Effector memory CD4-positive, alpha-beta T cell (primary cell): ENCODE measurements around the gene RNF213.
"Not testable (repeated sequence)": the region's sequence is repeated elsewhere in the genome, so short reads cannot be mapped to it uniquely, and the experiment has no call there.

Experiments
- DNase-seq, 3 donors: peaks; one replicate each; pipeline ENCODE4 v3.0.0-alpha.2; 2020
- H3K27ac ChIP-seq: 2 replicates; pipeline ENCODE4 v1.7.0; 2013; ENCODE audit warnings: mild to moderate bottlenecking, low read length, moderate library complexity; ENCODE audit not compliant: insufficient read depth, poor library complexity, severe bottlenecking
- H3K27me3 ChIP-seq: replicated peaks from 2 replicates; pipeline ENCODE4 v1.7.0; 2013; ENCODE audit warnings: mild to moderate bottlenecking, low read length; ENCODE audit not compliant: insufficient read depth, control insufficient read depth, poor library complexity, severe bottlenecking
- H3K36me3 ChIP-seq: 2 replicates; pipeline ENCODE4 v1.7.0; 2013; ENCODE audit warnings: mild to moderate bottlenecking, low read length, moderate library complexity; ENCODE audit not compliant: control insufficient read depth, insufficient read depth
- H3K4me1 ChIP-seq: 2 replicates; pipeline ENCODE4 v1.7.0; 2013; ENCODE audit warnings: low read length, mild to moderate bottlenecking; ENCODE audit not compliant: control insufficient read depth, insufficient read depth, poor library complexity, severe bottlenecking
- H3K4me3 ChIP-seq: 2 replicates; pipeline ENCODE4 v1.7.0; 2013; ENCODE audit warnings: low read length, low read depth, mild to moderate bottlenecking; ENCODE audit not compliant: insufficient read depth, poor library complexity, severe bottlenecking
- H3K9me3 ChIP-seq: 2 replicates; pipeline ENCODE4 v1.7.0; 2013; ENCODE audit warnings: mild to moderate bottlenecking, low read length, moderate library complexity; ENCODE audit not compliant: control insufficient read depth

The RNF213 gene

DNA sequence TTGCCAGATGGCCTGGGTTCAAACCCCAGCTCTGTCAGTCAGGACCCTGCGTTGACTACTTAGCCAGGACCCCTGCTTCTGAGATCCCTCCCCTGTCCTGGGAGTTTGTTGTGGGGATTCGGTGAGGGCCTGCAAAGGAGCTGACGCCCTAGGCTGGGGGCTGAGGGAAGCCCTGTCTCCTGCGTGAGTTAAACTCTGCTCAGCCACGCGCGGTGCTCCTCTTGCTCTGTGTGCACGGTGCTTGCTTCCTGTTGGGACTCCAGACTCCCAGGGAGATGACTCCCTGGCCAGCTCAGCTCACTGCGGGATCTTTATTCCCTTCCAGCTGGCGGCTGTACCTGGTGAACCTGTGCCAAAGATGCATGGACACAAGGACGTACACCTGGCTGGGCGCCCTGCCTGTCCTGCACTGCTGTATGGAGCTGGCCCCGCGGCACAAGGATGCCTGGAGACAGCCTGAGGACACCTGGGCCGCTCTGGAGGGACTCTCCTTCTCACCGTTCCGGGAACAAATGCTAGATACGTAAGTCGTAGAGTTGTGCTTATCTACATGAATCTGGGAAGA lies 37.4 kb downstream of the RNF213 start:
- Histone ChIP-seq H3K27ac (no peak overlapping the region), H3K36me3 (peaks cover 89% of the 10 kb centered on the region), H3K27me3 (no peaks in the 10 kb centered on the region), H3K4me3 (no peak overlapping the region), H3K9me3 (no peaks in the 10 kb centered on the region), H3K4me1 (no peaks in the 10 kb centered on the region)
- no peak for DNase-seq

GRCh38 chr17:80299350-80300100 lies 38.9 kb downstream of the RNF213 start:
- DNase-seq, H3K27ac ChIP-seq: not testable (repeated sequence)
- H3K36me3 ChIP-seq = peaks cover 90% of the 10 kb centered on the region

GRCh38 chr17:80300756-80301155 lies 40.1 kb downstream of the RNF213 start:
- not testable (repeated sequence) for H3K27me3 ChIP-seq, H3K4me3 ChIP-seq, H3K4me1 ChIP-seq, H3K9me3 ChIP-seq, DNase-seq, H3K27ac ChIP-seq
- H3K36me3 ChIP-seq = peaks cover 87% of the 10 kb centered on the region

More at GRCh38 chr17:80299350-80300100, 38.9 kb downstream of the RNF213 start:
- not testable (repeated sequence) for H3K9me3 ChIP-seq, H3K4me1 ChIP-seq, H3K4me3 ChIP-seq, H3K27me3 ChIP-seq

DNA sequence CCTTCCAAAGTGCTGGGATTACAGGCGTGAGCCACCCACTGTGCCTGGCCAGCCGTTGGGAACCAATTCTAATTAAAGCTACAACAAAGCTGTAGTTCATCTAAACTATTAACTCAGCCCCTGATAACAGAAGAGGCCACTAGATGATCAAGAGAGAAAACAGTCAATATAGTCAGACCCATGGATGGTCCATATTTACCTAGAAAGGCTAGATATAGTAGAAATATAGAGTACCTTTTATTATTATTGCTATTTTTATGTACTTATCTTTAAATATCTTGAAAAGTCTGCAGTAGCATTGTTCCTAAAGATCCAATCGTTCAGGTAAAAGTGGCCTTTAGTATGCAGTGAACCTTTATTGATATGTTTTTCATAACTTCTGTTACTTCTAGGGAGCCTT lies 43.2 kb downstream of the RNF213 start:
- Histone ChIP-seq H3K4me3 (no peak overlapping the region), H3K36me3 (peaks cover 89% of the 10 kb centered on the region), H3K27ac (no peak overlapping the region), H3K27me3 (no peaks in the 10 kb centered on the region), H3K9me3 (no peaks in the 10 kb centered on the region), H3K4me1 (no peaks in the 10 kb centered on the region)
- no peak for DNase-seq

GRCh38 chr17:80307994-80308691 lies 47.5 kb downstream of the RNF213 start:
- Histone ChIP-seq H3K9me3 (no peaks in the 10 kb centered on the region), H3K4me1 (no peaks in the 10 kb centered on the region), H3K4me3 (no peak overlapping the region), H3K36me3 (peaks cover 87% of the 10 kb centered on the region), H3K27ac (no peak overlapping the region), H3K27me3 (no peaks in the 10 kb centered on the region)
- no peak for DNase-seq

DNA sequence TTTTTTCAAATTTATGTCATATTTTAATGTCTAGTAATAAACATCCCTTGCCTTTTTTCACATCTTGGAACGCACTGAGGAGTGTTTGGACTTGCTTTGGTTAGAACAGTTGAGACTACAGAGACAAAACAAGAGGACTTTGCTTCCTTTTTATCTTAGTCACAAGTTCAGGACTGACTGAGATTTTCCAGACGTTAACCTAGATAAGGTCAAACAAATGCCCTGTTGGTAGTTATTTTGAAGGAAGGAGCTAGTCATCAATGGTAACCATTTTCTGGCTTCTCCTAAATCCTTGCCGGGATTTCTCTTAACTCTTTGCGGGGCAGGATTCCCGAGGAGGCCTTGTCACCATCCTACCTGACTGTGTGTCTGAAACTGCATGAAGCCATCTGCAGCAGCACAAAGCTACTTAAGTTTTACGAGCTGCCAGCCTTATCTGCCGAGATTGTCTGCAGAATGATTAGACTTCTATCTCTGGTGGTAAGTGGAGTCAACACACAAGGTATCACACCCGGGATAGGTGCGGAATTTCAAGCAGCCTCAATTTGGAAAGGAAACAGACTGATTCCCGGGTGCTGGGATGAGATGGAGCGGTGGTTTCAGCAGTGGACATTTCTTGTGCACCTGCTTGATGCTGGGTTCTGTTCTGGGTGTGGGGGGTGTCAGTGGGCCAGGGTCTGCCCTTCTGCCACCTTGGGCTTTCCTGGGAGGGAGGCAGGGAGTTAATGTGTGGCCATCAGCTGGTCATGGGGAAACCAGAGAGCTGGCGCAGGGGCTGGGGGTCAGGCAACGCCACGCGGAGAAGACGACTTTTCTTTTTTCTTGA lies 48.3 kb downstream of the RNF213 start:
- DNase-seq = no peak
- H3K27me3 ChIP-seq = no peaks in the 10 kb centered on the region
- no peak overlapping the region for H3K4me3 ChIP-seq
- H3K27ac ChIP-seq = no peak overlapping the region
- H3K36me3 ChIP-seq = peaks cover 85% of the 10 kb centered on the region
- no peaks in the 10 kb centered on the region for H3K4me1 ChIP-seq
- no peaks in the 10 kb centered on the region for H3K9me3 ChIP-seq

DNA sequence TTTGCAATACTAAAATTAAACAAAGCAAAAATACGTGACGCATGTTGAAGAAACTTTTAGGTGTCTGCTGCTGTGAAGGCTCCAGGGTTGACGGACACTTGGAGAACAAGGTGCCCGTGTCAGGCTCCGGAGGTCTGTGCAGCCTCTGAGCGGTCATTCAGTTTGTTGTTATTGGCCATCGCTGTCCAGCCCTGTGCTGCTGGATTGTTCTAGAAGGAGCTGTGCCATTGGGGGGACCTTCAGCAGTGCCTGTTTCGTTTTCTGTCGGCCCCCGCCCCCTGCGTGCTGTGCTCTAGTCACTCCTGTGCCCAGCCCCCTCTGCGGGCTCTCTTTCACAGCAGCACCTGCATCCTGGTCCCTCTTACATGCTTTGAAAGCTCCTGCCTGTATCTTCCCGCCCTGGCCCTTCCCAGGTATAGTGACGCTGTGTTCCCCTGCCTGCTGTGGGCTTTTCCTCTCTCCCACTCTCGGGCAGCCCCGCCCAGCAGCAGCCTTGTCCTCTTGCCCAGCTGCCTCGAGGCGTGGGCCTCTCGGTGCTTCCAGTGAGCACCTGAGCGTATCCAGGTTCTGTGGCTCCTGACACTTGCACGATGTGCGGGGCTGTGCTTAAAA lies 50.7 kb downstream of the RNF213 start:
- DNase-seq = no peak
- Histone ChIP-seq H3K4me3 (no peak overlapping the region), H3K36me3 (peaks cover 74% of the 10 kb centered on the region), H3K9me3 (no peaks in the 10 kb centered on the region), H3K27me3 (no peaks in the 10 kb centered on the region), H3K4me1 (no peaks in the 10 kb centered on the region), H3K27ac (no peak overlapping the region)

GRCh38 chr17:80312621-80313135 lies 52.0 kb downstream of the RNF213 start:
- Histone ChIP-seq H3K4me1 (no peaks in the 10 kb centered on the region), H3K27me3 (no peaks in the 10 kb centered on the region), H3K27ac (no peak overlapping the region), H3K4me3 (no peak overlapping the region), H3K9me3 (no peaks in the 10 kb centered on the region), H3K36me3 (peaks cover 77% of the 10 kb centered on the region)
- DNase-seq = no peak

- Histone ChIP-seq H3K4me3 (no peak overlapping the region), H3K4me1 (no peaks in the 10 kb centered on the region), H3K36me3 (peaks cover 77% of the 10 kb centered on the region), H3K27me3 (no peaks in the 10 kb centered on the region), H3K27ac (no peak overlapping the region), H3K9me3 (no peaks in the 10 kb centered on the region)
- DNase-seq = no peak
Measured at GRCh38 chr17:80313160-80313829, 52.6 kb downstream of the RNF213 start.
